ENCODE measurements around the gene DDX41.

- TF ChIP-seq CTCF (IDR thresholded peaks at IDR 0.05) (peak; percentile 83 to 93 (median 92)), POLR2A (IDR thresholded peaks at IDR 0.05) (no peak)
These were observed 15.9 kb downstream of the DDX41 start for GRCh38 chr5:177500685-177501522.

All from esophagus squamous epithelium (tissue), 4 donors.